ENCODE results near the gene TRIM77. TPM values are rescaled to one million over a fixed set of nuclear protein-coding genes. Genes with fewer than 3 reads are reported as not detected.
"Not testable (repeated sequence)": the region's sequence is repeated elsewhere in the genome, so short reads cannot be mapped to it uniquely, and the experiment has no call there.

The TRIM77 gene
- total RNA-seq (2014; rRNA removed; shearing (Covaris generic)) = not detected in 2 replicates

DNA sequence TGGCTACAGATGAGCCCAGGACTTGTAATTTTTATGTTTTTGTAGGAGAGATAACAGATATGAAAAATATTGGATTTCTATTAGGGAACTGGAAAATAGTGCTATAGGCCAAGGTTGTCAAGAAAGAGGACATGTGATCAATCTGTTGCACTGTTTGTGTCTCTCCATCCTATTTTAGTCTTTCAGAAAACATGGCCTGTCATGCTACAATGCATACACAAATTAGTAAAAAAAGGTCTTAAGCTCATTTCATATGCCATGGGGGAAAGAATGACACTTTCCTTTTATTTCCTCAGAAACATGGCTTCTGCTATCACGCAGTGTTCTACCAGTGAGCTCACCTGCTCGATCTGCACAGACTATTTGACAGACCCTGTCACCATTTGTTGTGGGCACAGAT is at the start of gene TRIM77:
TRIM77 (plus strand) TSS at position 301 of the 400 bp plus-strand sequence; CDS start at position 301, 0 bp downstream.
- DNase-seq (ENCODE audit: low spot score) = not testable (repeated sequence)

- no peak for DNase-seq (ENCODE audit: low spot score)
These were observed 43.1 kb upstream of the TRIM77 start for GRCh38 chr11:89667001-89667400.

- DNase-seq (ENCODE audit: low spot score) = not testable (repeated sequence)
These were observed 41.9 kb upstream of the TRIM77 start for GRCh38 chr11:89668158-89668557.

DNA sequence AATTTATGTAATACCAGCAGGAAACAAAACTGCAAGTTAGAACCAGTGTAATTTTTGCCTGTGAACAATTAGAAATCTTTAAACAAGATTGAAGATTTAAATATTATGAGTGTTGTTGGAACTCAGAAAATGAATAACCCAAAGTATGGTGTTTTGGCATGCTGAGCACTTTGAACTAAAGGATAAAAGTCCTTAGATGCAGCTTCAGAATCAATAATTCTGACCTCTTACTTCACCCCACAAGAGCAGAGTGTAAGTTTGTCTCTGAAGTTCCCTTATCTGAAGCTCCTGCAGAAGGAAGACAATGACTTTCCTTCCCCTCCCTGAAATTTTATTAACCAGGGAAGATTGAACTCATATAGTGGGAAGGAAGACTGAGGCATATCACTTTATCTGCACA is 40.5 kb upstream of the TRIM77 start:
- DNase-seq (ENCODE audit: low spot score) = not testable (repeated sequence)

GRCh38 chr11:89669993-89670669 is 40.0 kb upstream of the TRIM77 start:
- DNase-seq (ENCODE audit: low spot score) = not testable (repeated sequence)

- not testable (repeated sequence) for DNase-seq (ENCODE audit: low spot score)
These were observed 37.6 kb upstream of the TRIM77 start for GRCh38 chr11:89672547-89672946.

DNA sequence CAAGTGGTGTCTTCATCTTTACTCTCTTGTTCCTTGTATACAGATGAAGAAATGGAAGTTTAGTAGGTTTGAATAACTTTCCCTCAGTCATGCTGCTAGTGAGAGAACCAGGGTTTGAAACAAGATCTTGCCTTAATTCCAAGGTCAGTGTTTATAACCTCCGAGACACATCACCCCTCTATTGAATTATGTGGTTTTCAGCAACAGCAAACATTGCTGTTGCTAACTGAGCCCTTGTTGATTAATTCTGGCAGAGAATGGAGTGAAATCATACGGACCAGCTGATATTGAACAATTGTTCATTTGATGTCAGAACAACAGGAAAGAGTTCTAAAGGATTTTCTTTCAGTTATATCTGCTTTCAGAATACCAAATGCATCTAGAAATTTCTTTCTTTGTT is 36.7 kb upstream of the TRIM77 start:
- DNase-seq (ENCODE audit: low spot score) = not testable (repeated sequence)

DNA sequence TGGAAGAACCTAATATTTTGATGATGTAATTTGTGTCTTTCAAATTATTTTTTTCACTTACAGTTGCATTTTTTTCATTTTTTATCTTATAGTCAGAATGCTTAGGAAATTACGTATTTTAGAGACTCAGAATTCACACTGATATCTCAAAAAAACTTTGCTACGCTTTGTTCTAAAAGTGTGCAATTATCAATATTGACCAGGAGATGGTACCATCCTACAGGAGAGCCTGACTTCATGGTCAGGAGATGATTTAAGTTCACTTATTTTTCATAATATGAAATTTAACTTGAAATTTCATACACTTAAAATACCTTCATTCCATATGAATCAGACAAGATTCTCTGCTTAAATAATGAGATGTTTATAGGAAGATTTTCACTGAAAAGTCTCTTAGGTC is 34.7 kb upstream of the TRIM77 start:
- DNase-seq (ENCODE audit: low spot score) = not testable (repeated sequence)

DNA sequence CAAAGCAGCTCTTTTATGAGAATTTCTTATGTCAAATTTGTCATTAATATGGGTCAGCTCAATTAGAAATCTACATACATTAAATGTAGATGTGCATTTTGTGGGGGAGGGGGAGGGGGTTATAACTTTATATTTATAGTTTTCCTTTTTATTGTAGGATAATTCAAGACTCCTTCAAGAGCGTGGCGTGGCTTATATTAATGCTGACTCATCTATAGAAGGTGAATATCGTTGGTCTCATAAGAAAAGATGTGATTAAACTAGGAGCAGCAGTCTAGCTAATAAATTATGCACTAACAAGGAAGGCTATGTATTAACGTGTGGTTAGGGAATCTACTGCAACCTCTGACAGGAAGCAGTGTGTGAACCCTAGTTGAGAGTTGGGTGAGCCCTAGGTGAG is 34.2 kb upstream of the TRIM77 start:
- not testable (repeated sequence) for DNase-seq (ENCODE audit: low spot score)

DNA sequence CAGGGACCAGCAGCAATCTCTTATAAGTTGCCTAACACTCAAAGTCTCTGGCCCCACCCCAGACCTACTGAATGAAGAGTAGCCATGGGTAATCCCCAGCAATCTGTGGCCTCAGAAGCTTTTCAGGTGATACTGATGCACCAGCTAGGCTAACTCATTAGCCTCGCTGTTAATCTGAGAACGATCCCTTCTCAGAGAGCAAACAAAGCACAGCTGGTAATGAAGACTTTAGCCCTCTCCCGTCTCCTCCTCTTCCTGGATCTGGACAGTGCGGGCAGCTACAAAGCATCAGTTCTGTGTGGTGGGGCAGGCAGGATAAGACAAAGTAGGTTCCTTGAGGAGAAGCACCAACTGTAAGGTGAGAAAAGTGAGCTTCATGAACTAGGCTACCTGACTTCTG is 3.0 kb upstream of the TRIM77 start:
- not testable (repeated sequence) for DNase-seq (ENCODE audit: low spot score)

DNA sequence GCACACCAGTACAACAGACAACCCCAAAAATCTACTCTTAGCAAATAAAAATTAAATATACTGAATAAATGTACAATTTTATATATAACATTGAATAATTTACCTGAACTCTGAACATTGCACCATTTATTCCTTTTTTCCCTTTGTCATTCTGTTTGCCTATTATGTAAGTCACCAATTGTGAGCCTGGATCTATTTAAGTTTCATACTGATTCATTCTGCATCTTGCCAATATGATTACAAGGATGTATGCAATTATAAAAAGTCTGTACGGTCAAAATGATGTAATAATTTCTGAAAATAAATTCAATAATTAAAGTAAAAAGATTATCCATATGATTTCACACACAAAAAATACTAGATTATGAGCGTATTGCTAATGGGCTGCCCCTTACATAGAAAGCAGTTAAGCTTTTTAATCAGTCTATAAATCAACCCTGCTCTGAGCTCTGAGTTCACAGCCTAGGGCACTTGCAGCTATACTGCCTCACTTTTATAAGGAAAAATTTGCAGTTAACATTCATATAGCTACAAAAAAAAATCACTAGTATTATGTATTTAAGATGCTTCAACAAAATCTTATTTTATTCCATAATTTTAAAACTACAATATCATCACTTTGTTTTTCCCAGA is 14.9 kb downstream of the TRIM77 start:
- not testable (repeated sequence) for DNase-seq (ENCODE audit: low spot score)

- DNase-seq (ENCODE audit: low spot score) = not testable (repeated sequence)
These were observed 20.1 kb downstream of the TRIM77 start for GRCh38 chr11:89730215-89730614.

GRCh38 chr11:89736566-89736965 is 26.5 kb downstream of the TRIM77 start:
- no peak for DNase-seq (ENCODE audit: low spot score)

DNA sequence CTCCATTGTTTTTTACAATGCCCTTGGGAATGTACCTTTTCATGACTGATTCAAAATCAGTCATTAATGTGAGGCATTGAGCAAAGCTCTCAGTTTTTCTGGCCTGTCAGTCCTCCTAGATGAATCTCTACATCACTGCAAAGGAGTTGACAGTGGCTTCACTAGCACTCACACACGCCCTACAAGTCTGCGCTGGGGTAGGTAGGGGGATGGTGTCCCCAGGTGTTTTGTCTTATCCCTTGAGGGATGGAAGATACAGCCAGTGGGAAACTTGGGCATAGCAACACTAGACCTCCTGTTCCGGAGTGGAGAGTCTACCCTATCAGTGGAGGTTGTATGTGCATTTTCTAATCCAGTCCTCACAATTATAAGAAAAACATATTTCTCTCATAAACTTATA is 27.0 kb downstream of the TRIM77 start:
- no peak for DNase-seq (ENCODE audit: low spot score)

GRCh38 chr11:89741406-89741805 is 31.3 kb downstream of the TRIM77 start:
- DNase-seq (ENCODE audit: low spot score) = not testable (repeated sequence)

DNA sequence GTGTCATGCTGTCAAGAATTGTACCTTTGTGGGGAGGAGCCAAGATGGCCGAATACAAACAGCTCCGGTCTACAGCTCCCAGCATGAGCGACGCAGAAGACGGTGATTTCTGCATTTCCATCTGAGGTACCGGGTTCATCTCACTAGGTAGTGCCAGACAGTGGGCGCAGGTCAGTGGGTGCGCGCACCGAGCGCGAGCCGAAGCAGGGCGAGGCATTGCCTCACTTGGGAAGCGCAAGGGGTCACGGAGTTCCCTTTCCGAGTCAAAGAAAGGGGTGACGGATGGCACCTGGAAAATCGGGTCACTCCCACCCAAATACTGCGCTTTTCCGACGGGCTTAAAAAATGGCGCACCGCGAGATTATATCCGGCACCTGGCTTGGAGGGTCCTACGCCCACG is 34.1 kb downstream of the TRIM77 start:
- DNase-seq (ENCODE audit: low spot score) = not testable (repeated sequence)

GRCh38 chr11:89750822-89751221 is 40.7 kb downstream of the TRIM77 start:
- not testable (repeated sequence) for DNase-seq (ENCODE audit: low spot score)

Other genes with a start within 250 kb of the TRIM77 start
- not detected in 2 replicates for gene NOX4, start 218.9 kb upstream of the TRIM77 start, total RNA-seq (2014; rRNA removed; shearing (Covaris generic))
- not detected in 2 replicates for gene TRIM49, start 98.3 kb downstream of the TRIM77 start, total RNA-seq (2014; rRNA removed; shearing (Covaris generic))
- gene TRIM64B, start 168.2 kb downstream of the TRIM77 start, total RNA-seq (2014; rRNA removed; shearing (Covaris generic)) = not detected in 2 replicates
- not detected in 2 replicates for gene TRIM49D1, start 211.9 kb downstream of the TRIM77 start, total RNA-seq (2014; rRNA removed; shearing (Covaris generic))
- gene TRIM49D2, start 213.8 kb downstream of the TRIM77 start, total RNA-seq (2014; rRNA removed; shearing (Covaris generic)) = not detected in 2 replicates